Femur (tissue), 1 donor: ENCODE measurements around the gene PKD1L1.

Experiments
- DNase-seq: peaks from one replicate; pipeline ENCODE4 v3.0.0-alpha.2; 2017

Gene PKD1L1

GRCh38 chr7:47787249-47788069 lies 160.8 kb downstream of the PKD1L1 start:
- DNase-seq = no peak

- peak; percentile 78 for DNase-seq
Observed at GRCh38 chr7:47786557-47787248, 161.6 kb downstream of the PKD1L1 start.

- DNase-seq = no peak
Observed at GRCh38 chr7:47785923-47786556, 162.2 kb downstream of the PKD1L1 start.

GRCh38 chr7:47783456-47784223 lies 164.6 kb downstream of the PKD1L1 start:
- DNase-seq = peak; percentile 68

GRCh38 chr7:47782792-47783191 lies 165.5 kb downstream of the PKD1L1 start:
- no peak for DNase-seq

- peak; percentile 41 for DNase-seq
Observed at GRCh38 chr7:47782022-47782421, 166.2 kb downstream of the PKD1L1 start.

- no peak for DNase-seq
Observed at GRCh38 chr7:47780555-47780954, 167.7 kb downstream of the PKD1L1 start.

- no peak for DNase-seq
Observed at GRCh38 chr7:47779341-47779771, 168.9 kb downstream of the PKD1L1 start.

GRCh38 chr7:47778153-47778661 lies 170.1 kb downstream of the PKD1L1 start:
- DNase-seq = no peak

GRCh38 chr7:47777531-47778152 lies 170.6 kb downstream of the PKD1L1 start:
- no peak for DNase-seq

GRCh38 chr7:47776335-47776734 lies 171.9 kb downstream of the PKD1L1 start:
- DNase-seq = no peak

GRCh38 chr7:47775238-47775637 lies 173.0 kb downstream of the PKD1L1 start:
- no peak for DNase-seq

GRCh38 chr7:47772492-47772891 lies 175.8 kb downstream of the PKD1L1 start:
- DNase-seq = no peak

- no peak for DNase-seq
Observed at GRCh38 chr7:47771990-47772360, 176.3 kb downstream of the PKD1L1 start.

- peak; percentile 85 for DNase-seq
Observed at GRCh38 chr7:47771336-47771989, 176.8 kb downstream of the PKD1L1 start.

- no peak for DNase-seq
Observed at GRCh38 chr7:47766126-47766525, 182.1 kb downstream of the PKD1L1 start.

GRCh38 chr7:47765373-47765979 lies 182.8 kb downstream of the PKD1L1 start:
- DNase-seq = no peak

- DNase-seq = no peak
Observed at GRCh38 chr7:47764746-47765145, 183.5 kb downstream of the PKD1L1 start.

- DNase-seq = no peak
Observed at GRCh38 chr7:47763063-47763974, 184.9 kb downstream of the PKD1L1 start.

- no peak for DNase-seq
Observed at GRCh38 chr7:47762746-47763062, 185.6 kb downstream of the PKD1L1 start.
